Erythroblast (primary cell): ENCODE data around the gene AP4M1.

Experiments used
- GATA1 ChIP-seq: IDR thresholded peaks from 2 replicates; pipeline ENCODE4 v1.6.1; 2011; ENCODE audit warnings: low read depth, mild to moderate bottlenecking, control low read depth, low read length, moderate library complexity
- POLR2A ChIP-seq: IDR thresholded peaks from 2 replicates; pipeline ENCODE4 v1.6.1; 2011; ENCODE audit warnings: mild to moderate bottlenecking, low read length

DNA sequence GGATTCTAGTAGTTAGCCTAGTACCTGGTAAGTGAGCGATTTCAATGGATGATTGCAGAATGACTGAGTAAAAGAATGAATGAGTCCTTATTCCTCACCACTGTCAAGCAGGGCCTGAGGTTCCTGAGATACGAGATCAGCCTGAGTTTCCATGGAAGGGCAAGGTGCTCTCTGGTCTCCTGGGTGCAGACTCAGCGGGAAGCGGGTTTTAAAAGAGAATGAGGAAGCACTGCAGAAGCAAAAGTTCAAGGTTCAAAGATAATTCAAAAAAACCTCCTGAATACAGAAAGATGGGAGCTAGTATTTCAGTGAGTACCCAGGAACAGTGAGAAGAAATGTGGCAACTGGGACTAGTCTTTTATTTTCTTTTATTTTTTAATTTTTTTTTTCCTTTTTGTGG lies 24.2 kb upstream of the AP4M1 start:
- no peak for TF ChIP-seq POLR2A
- TF ChIP-seq GATA1 = no peak
